Measurements from ENCODE around the gene LAMA5. TPM values are rescaled to one million over a fixed set of nuclear protein-coding genes. Genes with fewer than 3 reads are reported as not detected.

Gene LAMA5
- total RNA-seq, 1 donor from 2014 or later: 150 TPM

DNA sequence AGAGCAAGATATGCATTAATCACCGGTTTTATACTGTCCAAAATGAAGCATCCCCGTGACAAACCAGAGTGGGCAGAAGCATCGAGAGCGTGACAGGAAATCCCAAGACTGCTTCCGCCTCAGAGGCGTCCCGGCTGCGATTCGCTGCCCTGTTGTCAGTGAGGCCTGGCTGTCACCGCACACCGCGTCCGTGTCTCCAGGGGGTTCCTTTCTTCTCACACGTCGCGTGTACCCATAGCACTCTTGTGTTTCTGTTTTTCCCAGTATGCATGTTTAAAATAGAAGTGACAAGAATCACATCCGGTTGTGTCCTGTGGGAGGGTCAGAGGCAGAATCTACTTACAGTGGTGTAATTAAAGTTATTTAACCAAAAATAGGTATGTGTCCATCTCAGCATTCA lies 72.6 kb downstream of the LAMA5 start:
- H3K9me3 ChIP-seq: no peaks in the 10 kb centered on the region
- H3K27ac ChIP-seq: no peak overlapping the region
- TF ChIP-seq POLR2AphosphoS5 (IDR thresholded peaks at IDR 0.05; ENCODE audit: insufficient read depth in 1 of 2, low read depth in 1 of 2): no peak
- TF ChIP-seq, protein P1, sequence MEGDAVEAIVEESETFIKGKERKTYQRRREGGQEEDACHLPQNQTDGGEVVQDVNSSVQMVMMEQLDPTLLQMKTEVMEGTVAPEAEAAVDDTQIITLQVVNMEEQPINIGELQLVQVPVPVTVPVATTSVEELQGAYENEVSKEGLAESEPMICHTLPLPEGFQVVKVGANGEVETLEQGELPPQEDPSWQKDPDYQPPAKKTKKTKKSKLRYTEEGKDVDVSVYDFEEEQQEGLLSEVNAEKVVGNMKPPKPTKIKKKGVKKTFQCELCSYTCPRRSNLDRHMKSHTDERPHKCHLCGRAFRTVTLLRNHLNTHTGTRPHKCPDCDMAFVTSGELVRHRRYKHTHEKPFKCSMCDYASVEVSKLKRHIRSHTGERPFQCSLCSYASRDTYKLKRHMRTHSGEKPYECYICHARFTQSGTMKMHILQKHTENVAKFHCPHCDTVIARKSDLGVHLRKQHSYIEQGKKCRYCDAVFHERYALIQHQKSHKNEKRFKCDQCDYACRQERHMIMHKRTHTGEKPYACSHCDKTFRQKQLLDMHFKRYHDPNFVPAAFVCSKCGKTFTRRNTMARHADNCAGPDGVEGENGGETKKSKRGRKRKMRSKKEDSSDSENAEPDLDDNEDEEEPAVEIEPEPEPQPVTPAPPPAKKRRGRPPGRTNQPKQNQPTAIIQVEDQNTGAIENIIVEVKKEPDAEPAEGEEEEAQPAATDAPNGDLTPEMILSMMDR (IDR thresholded peaks at IDR 0.05): no peak
- no peak for TF ChIP-seq POLR2A (IDR thresholded peaks at IDR 0.05)
- DNase-seq (ENCODE audit: extremely low spot score in 2 of 2): no peak
- intact Hi-C loops (cut with DNase I): no loop called here
- no peaks in the 10 kb centered on the region for H3K4me1 ChIP-seq
- H3K27me3 ChIP-seq: no peaks in the 10 kb centered on the region
- H3K36me3 ChIP-seq: peaks cover 0 to 57% of the 10 kb centered on the region in 2 donors
- no peak overlapping the region for H3K4me3 ChIP-seq

DNA sequence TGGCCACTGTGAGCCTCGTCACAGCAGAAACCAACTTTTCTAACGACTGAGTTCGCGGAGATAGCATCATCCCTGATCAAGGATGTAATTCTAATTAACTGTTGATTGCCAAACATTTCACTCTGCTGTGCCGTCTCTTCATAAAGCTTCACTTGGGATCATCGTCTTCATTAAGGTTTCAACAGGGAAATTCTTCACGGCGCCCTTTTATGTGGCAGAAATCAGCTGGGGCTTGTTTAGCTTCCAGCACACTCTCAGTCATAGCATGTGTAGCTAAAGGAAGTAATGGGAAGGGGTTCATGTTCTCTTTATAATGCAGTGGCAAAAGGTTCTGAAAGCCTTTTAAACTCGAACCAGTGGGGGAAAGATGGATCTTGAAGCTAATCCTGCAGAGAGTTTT lies 73.2 kb downstream of the LAMA5 start:
- no peak for TF ChIP-seq POLR2A (IDR thresholded peaks at IDR 0.05)
- TF ChIP-seq POLR2AphosphoS5 (IDR thresholded peaks at IDR 0.05; ENCODE audit: insufficient read depth in 1 of 2, low read depth in 1 of 2): no peak
- TF ChIP-seq, protein P1 (IDR thresholded peaks at IDR 0.05): no peak
- Histone ChIP-seq H3K27ac (no peak overlapping the region), H3K4me3 (no peak overlapping the region), H3K9me3 (no peaks in the 10 kb centered on the region), H3K4me1 (no peaks in the 10 kb centered on the region), H3K27me3 (no peaks in the 10 kb centered on the region), H3K36me3 (peaks cover 0 to 63% of the 10 kb centered on the region in 2 donors)
- intact Hi-C loops (cut with DNase I): no loop called here
- DNase-seq (ENCODE audit: extremely low spot score in 2 of 2): no peak

DNA sequence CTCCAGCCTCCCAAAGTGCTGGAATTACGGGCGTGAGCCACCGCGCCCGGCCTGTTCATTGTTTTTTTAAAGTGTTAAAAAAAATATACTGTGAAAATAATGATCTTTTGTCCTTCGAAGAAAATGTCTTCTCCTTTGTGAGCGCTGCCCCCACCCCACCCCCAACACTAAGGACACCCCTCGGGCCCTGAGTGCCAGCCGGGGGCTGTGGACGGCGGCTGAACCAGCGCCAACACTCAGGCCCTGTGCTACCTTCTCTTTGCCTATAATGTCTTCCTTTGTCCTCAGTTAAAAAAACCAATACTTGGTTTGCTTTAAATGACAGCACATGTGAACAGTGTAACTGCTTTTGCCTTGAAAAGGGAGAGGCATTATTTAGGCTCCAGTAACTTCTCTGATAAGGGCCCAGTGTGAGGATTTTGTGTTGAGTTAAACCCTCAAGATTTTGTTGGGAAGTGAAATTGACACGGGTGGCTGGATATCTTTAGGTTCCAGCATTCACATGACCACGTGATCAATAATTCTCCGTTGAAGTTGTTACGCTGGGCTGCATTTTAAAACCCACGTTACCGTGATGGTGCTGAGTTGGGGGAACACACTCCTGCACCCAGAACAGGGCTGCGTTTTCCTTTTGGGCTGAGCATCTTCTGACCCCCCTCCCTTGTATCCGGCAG lies 73.9 kb downstream of the LAMA5 start:
- H3K27ac ChIP-seq: no peak overlapping the region
- intact Hi-C loops (cut with DNase I): no loop called here
- TF ChIP-seq POLR2A (IDR thresholded peaks at IDR 0.05) (no peak), POLR2AphosphoS5 (IDR thresholded peaks at IDR 0.05; ENCODE audit: insufficient read depth in 1 of 2, low read depth in 1 of 2) (no peak)
- TF ChIP-seq, protein P1 (IDR thresholded peaks at IDR 0.05): no peak
- peaks cover 0 to 67% of the 10 kb centered on the region in 2 donors for H3K36me3 ChIP-seq
- no peak for DNase-seq (ENCODE audit: extremely low spot score in 2 of 2)
- H3K4me1 ChIP-seq: no peaks in the 10 kb centered on the region
- H3K27me3 ChIP-seq: no peaks in the 10 kb centered on the region
- no peak overlapping the region for H3K4me3 ChIP-seq
- no peaks in the 10 kb centered on the region for H3K9me3 ChIP-seq

DNA sequence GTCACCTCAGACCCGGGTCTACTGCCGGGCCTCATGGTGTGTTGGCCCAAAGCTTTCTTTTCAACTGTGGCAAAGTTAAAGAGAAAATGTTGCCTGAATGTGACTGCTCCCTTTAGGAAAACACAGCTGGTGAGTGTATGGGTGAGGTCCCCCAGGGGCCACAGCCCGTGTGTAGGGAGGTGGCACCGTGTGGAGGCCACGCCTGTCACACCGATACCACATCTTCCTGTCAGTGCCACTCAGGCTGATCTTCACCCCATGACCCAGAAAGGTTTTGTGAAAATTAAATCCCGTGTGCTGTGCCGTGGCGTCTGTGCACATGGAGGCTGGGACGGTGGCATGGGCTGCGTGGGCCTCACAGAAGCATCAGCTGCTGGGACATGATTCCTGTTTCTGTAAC lies 75.0 kb downstream of the LAMA5 start:
- H3K9me3 ChIP-seq: no peaks in the 10 kb centered on the region
- H3K4me1 ChIP-seq: no peaks in the 10 kb centered on the region
- peaks cover 0 to 67% of the 10 kb centered on the region in 2 donors for H3K36me3 ChIP-seq
- H3K27ac ChIP-seq: no peak overlapping the region
- TF ChIP-seq, protein P1 (IDR thresholded peaks at IDR 0.05): no peak
- TF ChIP-seq POLR2A (IDR thresholded peaks at IDR 0.05): no peak
- TF ChIP-seq POLR2AphosphoS5 (IDR thresholded peaks at IDR 0.05; ENCODE audit: insufficient read depth in 1 of 2, low read depth in 1 of 2): no peak
- DNase-seq (ENCODE audit: extremely low spot score in 2 of 2): no peak
- H3K4me3 ChIP-seq: no peak overlapping the region
- no peaks in the 10 kb centered on the region for H3K27me3 ChIP-seq
- intact Hi-C loops (cut with DNase I): no loop called here

- intact Hi-C loops (cut with DNase I): no loop called here
- Histone ChIP-seq H3K4me1 (no peaks in the 10 kb centered on the region), H3K27ac (no peak overlapping the region), H3K36me3 (peaks cover 0 to 65% of the 10 kb centered on the region in 2 donors), H3K4me3 (no peak overlapping the region), H3K9me3 (no peaks in the 10 kb centered on the region), H3K27me3 (no peaks in the 10 kb centered on the region)
- TF ChIP-seq POLR2AphosphoS5 (IDR thresholded peaks at IDR 0.05; ENCODE audit: insufficient read depth in 1 of 2, low read depth in 1 of 2) (no peak), POLR2A (IDR thresholded peaks at IDR 0.05) (no peak)
- TF ChIP-seq, protein P1 (IDR thresholded peaks at IDR 0.05): no peak
- no peak for DNase-seq (ENCODE audit: extremely low spot score in 2 of 2)
Observed at GRCh38 chr20:62291251-62292066, 75.7 kb downstream of the LAMA5 start.

Data from vagina (tissue), 2 donors.